Measurements from ENCODE around the gene MDP1.

GRCh38 chr14:24189460-24189859, 26.4 kb downstream of the MDP1 start:
- TF ChIP-seq, protein P1, sequence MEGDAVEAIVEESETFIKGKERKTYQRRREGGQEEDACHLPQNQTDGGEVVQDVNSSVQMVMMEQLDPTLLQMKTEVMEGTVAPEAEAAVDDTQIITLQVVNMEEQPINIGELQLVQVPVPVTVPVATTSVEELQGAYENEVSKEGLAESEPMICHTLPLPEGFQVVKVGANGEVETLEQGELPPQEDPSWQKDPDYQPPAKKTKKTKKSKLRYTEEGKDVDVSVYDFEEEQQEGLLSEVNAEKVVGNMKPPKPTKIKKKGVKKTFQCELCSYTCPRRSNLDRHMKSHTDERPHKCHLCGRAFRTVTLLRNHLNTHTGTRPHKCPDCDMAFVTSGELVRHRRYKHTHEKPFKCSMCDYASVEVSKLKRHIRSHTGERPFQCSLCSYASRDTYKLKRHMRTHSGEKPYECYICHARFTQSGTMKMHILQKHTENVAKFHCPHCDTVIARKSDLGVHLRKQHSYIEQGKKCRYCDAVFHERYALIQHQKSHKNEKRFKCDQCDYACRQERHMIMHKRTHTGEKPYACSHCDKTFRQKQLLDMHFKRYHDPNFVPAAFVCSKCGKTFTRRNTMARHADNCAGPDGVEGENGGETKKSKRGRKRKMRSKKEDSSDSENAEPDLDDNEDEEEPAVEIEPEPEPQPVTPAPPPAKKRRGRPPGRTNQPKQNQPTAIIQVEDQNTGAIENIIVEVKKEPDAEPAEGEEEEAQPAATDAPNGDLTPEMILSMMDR (IDR thresholded peaks at IDR 0.05), result no peak
- no peak for TF ChIP-seq POLR2A (IDR thresholded peaks at IDR 0.05)

All from thyroid gland (tissue), 4 donors.